Measurements from ENCODE around the gene SLC66A1. TPM values are rescaled to one million over a fixed set of nuclear protein-coding genes. Genes with fewer than 3 reads are reported as not detected.

The SLC66A1 gene
- total and polyA plus RNA-seq, 9 of the 15 experiments (the other 6 are each of a cell fraction or from before 2014, with no cell fraction given): 1.2 to 40.8 (median 18.6) TPM

- FAIRE-seq (no peak), DNase-seq (ENCODE audit: extremely low read depth in 1 of 4, low spot score in 3 of 4) (no peak), ATAC-seq (no peak)
- Histone ChIP-seq H3K4me3 (no peak overlapping the region), H3K9me1 (ENCODE audit: control insufficient read depth, insufficient read depth, low read length) (peaks cover 20% of the 10 kb centered on the region), H3K9me3 (replicated peaks; ENCODE audit: control insufficient read depth, insufficient read depth, low read depth, low read length) (no peaks in the 10 kb centered on the region), H4K20me1 (replicated peaks; ENCODE audit: control insufficient read depth, insufficient read depth, low read length) (peaks cover 38% of the 10 kb centered on the region), H3K27ac (ENCODE audit: extremely low read depth, low read depth, low read length) (no peak overlapping the region), H3K9ac (ENCODE audit: insufficient read depth in 1 of 2, low read depth in 2 of 2, low read length in 2 of 2) (no peak overlapping the region; a peak in 1 of 4 replicates), H3K4me2 (ENCODE audit: insufficient read depth, low read length) (no peak overlapping the region), H3K27me3 (ENCODE audit: control insufficient read depth in 2 of 2, insufficient read depth in 2 of 2, low read length in 2 of 2) (no peaks in the 10 kb centered on the region), H3K4me1 (replicated peaks in 1 of 2; ENCODE audit: control insufficient read depth in 2 of 2, insufficient read depth in 2 of 2, low read length in 2 of 2) (peaks cover 16 to 46% of the 10 kb centered on the region in 2 experiments), H3K36me3 (ENCODE audit: control insufficient read depth, insufficient read depth, low read length) (peaks cover 57% of the 10 kb centered on the region; the same call in 2 of the 3 replicates), H3K79me2 (ENCODE audit: control insufficient read depth, insufficient read depth, low read length) (no peaks in the 10 kb centered on the region), H2AFZ (ENCODE audit: low read depth, low read length) (no peak overlapping the region)
- POLR2A ChIA-PET: interaction anchor here (0.6 to 1.0 kb wide), 3 partner anchors 12 to 979 kb away, joined by 3 read pairs; no protein-coding TSS in a partner anchor
- CTCF ChIA-PET (ENCODE audit: low intra/inter-chr PET ratio): no interaction called here
- WGBS (ENCODE audit: insufficient coverage, low coverage, missing lambda C conversion rate): 97% methylated on average over 10 of the region's 16 CpGs
- intact Hi-C loops (cut with micrococcal nuclease) (no loop called here), in situ Hi-C loops (cut with MboI) (no loop called here)
- TF ChIP-seq CHAMP1 (IDR thresholded peaks at IDR 0.05): no peak
- TF ChIP-seq ATF3 (IDR thresholded peaks at IDR 0.05): no peak
- TF ChIP-seq ATF3 (CRISPR knock-in tag; conservative IDR thresholded peaks at IDR 0.05): no peak
- TF ChIP-seq DNMT1 (IDR thresholded peaks at IDR 0.05): no peak
- TF ChIP-seq STAT5B (CRISPR knock-in tag; IDR thresholded peaks at IDR 0.05): no peak
- TF ChIP-seq SMAD1 (IDR thresholded peaks at IDR 0.05; ENCODE audit: low read depth, low read length, partially characterized antibody): no peak
- no peak for TF ChIP-seq ZNF644 (tag; IDR thresholded peaks at IDR 0.05; ENCODE audit: low read depth)
- TF ChIP-seq GTF2E2 (tag; IDR thresholded peaks at IDR 0.05): no peak
- TF ChIP-seq FOXK1 (CRISPR knock-in tag; IDR thresholded peaks at IDR 0.05; ENCODE audit: borderline replicate concordance): no peak
- no peak for TF ChIP-seq PTBP1 (IDR thresholded peaks at IDR 0.05; ENCODE audit: low read depth, low read length)
- no peak for TF ChIP-seq NFXL1 (CRISPR knock-in tag; IDR thresholded peaks at IDR 0.05)
- BruUV-seq (replicated peaks): no TSS peak
These were observed 15.2 kb downstream of the SLC66A1 start for GRCh38 chr1:19327301-19327700.

All from K562 (cell line).